WTC11 (cell line): Measurements from ENCODE around the gene TBRG4. TPM values are rescaled to one million over a fixed set of nuclear protein-coding genes. Genes with fewer than 3 reads are reported as not detected.

Experiments
- ATAC-seq: fragments of 200-7000 bp; cut with Tn5 transposase; 2 replicates; pipeline ENCODE4 v1.10.0; 2021; ENCODE audit warnings: mild to moderate bottlenecking, moderate library complexity
- CTCF ChIA-PET: fragments of 300-600 bp; sonication (Branson Sonifier 250); formaldehyde crosslinking; loops from one replicate; lab custom pipeline; 2021; ENCODE audit warnings: antibody characterized with exemption; lab: Charles Lee
- POLR2A ChIA-PET: fragments of 350-600 bp; sonication (Branson Sonifier 250); formaldehyde crosslinking; loops from one replicate; lab custom pipeline; 2021; ENCODE audit warnings: antibody characterized with exemption; lab: Charles Lee
- DNase-seq: peaks from one replicate; pipeline ENCODE4 v3.0.0; 2021; ENCODE audit warnings: low spot score
- H3K27ac Mint-ChIP-seq: 2 replicates; pipeline ENCODE4 v1.8.0; 2021; ENCODE audit warnings: mixed read lengths
- H3K27me3 Mint-ChIP-seq: 2 replicates; pipeline ENCODE4 v1.8.0; 2021; ENCODE audit warnings: low read depth, mild to moderate bottlenecking, moderate library complexity, mixed read lengths
- H3K36me3 Mint-ChIP-seq: 2 replicates; pipeline ENCODE4 v1.8.0; 2021; ENCODE audit warnings: mixed read lengths
- H3K4me1 Mint-ChIP-seq: 2 replicates; pipeline ENCODE4 v1.8.0; 2022; ENCODE audit warnings: mixed read lengths
- H3K4me3 Mint-ChIP-seq: 2 replicates; pipeline ENCODE4 v1.8.0; 2021; ENCODE audit warnings: mild to moderate bottlenecking, moderate library complexity, mixed read lengths
- H3K9me3 Mint-ChIP-seq: 2 replicates; pipeline ENCODE4 v1.8.0; 2021; ENCODE audit warnings: mixed read lengths
- ATF1 ChIP-seq: sonication (generic); formaldehyde crosslinking; IDR thresholded peaks from 2 replicates; pipeline ENCODE4 v1.8.1; 2023; ENCODE audit warnings: mild to moderate bottlenecking, moderate library complexity, missing genetic modification reagents
- CBFB ChIP-seq: sonication (generic); formaldehyde crosslinking; IDR thresholded peaks from 2 replicates; pipeline ENCODE4 v1.8.1; 2022; ENCODE audit warnings: mild to moderate bottlenecking, low read depth, missing genetic modification reagents
- CREB1 ChIP-seq: sonication (generic); formaldehyde crosslinking; IDR thresholded peaks from 2 replicates; pipeline ENCODE4 v1.8.0; 2023; ENCODE audit warnings: mild to moderate bottlenecking, missing genetic modification reagents
- ESRRA ChIP-seq: sonication (generic); formaldehyde crosslinking; IDR thresholded peaks from 2 replicates; pipeline ENCODE4 v1.8.1; 2022; ENCODE audit warnings: mild to moderate bottlenecking, missing genetic modification reagents, borderline replicate concordance
- ETV6 ChIP-seq: sonication (generic); formaldehyde crosslinking; IDR thresholded peaks from 2 replicates; pipeline ENCODE4 v1.8.1; 2022; ENCODE audit warnings: mild to moderate bottlenecking, missing genetic modification reagents
- FOXJ3 ChIP-seq: sonication (generic); formaldehyde crosslinking; IDR thresholded peaks from 2 replicates; pipeline ENCODE4 v1.9.0; 2021; ENCODE audit warnings: missing genetic modification reagents, mild to moderate bottlenecking, borderline replicate concordance
- IRF2 ChIP-seq: sonication (generic); formaldehyde crosslinking; IDR thresholded peaks from 2 replicates; pipeline ENCODE4 v1.8.0; 2022; ENCODE audit warnings: low read depth, missing genetic modification reagents, borderline replicate concordance
- JUN ChIP-seq: sonication (generic); formaldehyde crosslinking; IDR thresholded peaks from 2 replicates; pipeline ENCODE4 v1.8.0; 2023; ENCODE audit warnings: mild to moderate bottlenecking, missing genetic modification reagents
- NFATC4 ChIP-seq: fragments of 250-450 bp; sonication (Bioruptor Pico); IDR thresholded peaks from 2 replicates; pipeline ENCODE4 v1.9.0; 2021; ENCODE audit warnings: mild to moderate bottlenecking
- NFE2L1 ChIP-seq: sonication (generic); formaldehyde crosslinking; IDR thresholded peaks from 2 replicates; pipeline ENCODE4 v1.8.1; 2023; ENCODE audit warnings: missing genetic modification reagents
- NR2C2 ChIP-seq: sonication (generic); formaldehyde crosslinking; IDR thresholded peaks from 2 replicates; pipeline ENCODE4 v1.8.0; 2022; ENCODE audit warnings: mild to moderate bottlenecking, missing genetic modification reagents
- NR3C1 ChIP-seq: sonication (generic); formaldehyde crosslinking; conservative IDR thresholded peaks from 2 replicates; pipeline ENCODE4 v1.8.1; 2023; ENCODE audit warnings: low read depth, mild to moderate bottlenecking, missing genetic modification reagents
- OVOL2 ChIP-seq: fragments of 250-450 bp; sonication (Bioruptor Pico); IDR thresholded peaks from 2 replicates; pipeline ENCODE4 v1.9.0; 2021; ENCODE audit warnings: mild to moderate bottlenecking, borderline replicate concordance
- SMAD3 ChIP-seq: sonication (generic); formaldehyde crosslinking; IDR thresholded peaks from 2 replicates; pipeline ENCODE4 v1.8.0; 2022; ENCODE audit warnings: missing genetic modification reagents, mild to moderate bottlenecking, borderline replicate concordance
- SMAD4 ChIP-seq: sonication (generic); formaldehyde crosslinking; IDR thresholded peaks from 2 replicates; pipeline ENCODE4 v1.8.0; 2022; ENCODE audit warnings: mild to moderate bottlenecking, missing genetic modification reagents
- TP53 ChIP-seq: sonication (generic); formaldehyde crosslinking; IDR thresholded peaks from 2 replicates; pipeline ENCODE4 v1.8.1; 2023; ENCODE audit warnings: mild to moderate bottlenecking, missing genetic modification reagents
- ZNF232 ChIP-seq: sonication (generic); formaldehyde crosslinking; IDR thresholded peaks from 2 replicates; pipeline ENCODE4 v1.8.0; 2022; ENCODE audit warnings: mild to moderate bottlenecking, missing genetic modification reagents
- ZNF416 ChIP-seq: fragments of 250-450 bp; sonication (Bioruptor Pico); IDR thresholded peaks from 2 replicates; pipeline ENCODE4 v1.9.0; 2021; ENCODE audit warnings: mild to moderate bottlenecking, inconsistent platforms
- total RNA-seq: library from RNA; stranded (reverse); gene quantifications from 3 replicates; pipeline ENCODE4 v1.2.3, GENCODE V29; 2021
- TF ChIP-seq, protein P1 (sequence below): sonication (generic); formaldehyde crosslinking; IDR thresholded peaks from 2 replicates; pipeline ENCODE4 v1.8.0; 2022; ENCODE audit warnings: missing genetic modification reagents
- TF ChIP-seq, protein P2 (sequence below): sonication (generic); formaldehyde crosslinking; IDR thresholded peaks from 2 replicates; pipeline ENCODE4 v1.8.1; 2022; ENCODE audit warnings: low read depth, missing genetic modification reagents, borderline replicate concordance
- TF ChIP-seq, protein P3 (sequence below): sonication (generic); formaldehyde crosslinking; IDR thresholded peaks from 2 replicates; pipeline ENCODE4 v1.8.1; 2022; ENCODE audit warnings: low read depth, mild to moderate bottlenecking, moderate library complexity, missing genetic modification reagents, borderline replicate concordance
- TF ChIP-seq, protein P4 (sequence below): sonication (generic); formaldehyde crosslinking; conservative IDR thresholded peaks from 2 replicates; pipeline ENCODE4 v1.8.1; 2022; ENCODE audit warnings: mild to moderate bottlenecking, missing genetic modification reagents
- TF ChIP-seq, protein P5 (sequence below): sonication (generic); formaldehyde crosslinking; IDR thresholded peaks from 2 replicates; pipeline ENCODE4 v1.8.0; 2022; ENCODE audit warnings: mild to moderate bottlenecking, missing genetic modification reagents
- TF ChIP-seq, protein P6 (sequence below): fragments of 250-450 bp; sonication (Bioruptor Pico); IDR thresholded peaks from 2 replicates; pipeline ENCODE4 v1.9.0; 2021; ENCODE audit warnings: mild to moderate bottlenecking

TBRG4 gene
- total RNA-seq, 1 experiment from 2014 or later = 167 TPM

DNA sequence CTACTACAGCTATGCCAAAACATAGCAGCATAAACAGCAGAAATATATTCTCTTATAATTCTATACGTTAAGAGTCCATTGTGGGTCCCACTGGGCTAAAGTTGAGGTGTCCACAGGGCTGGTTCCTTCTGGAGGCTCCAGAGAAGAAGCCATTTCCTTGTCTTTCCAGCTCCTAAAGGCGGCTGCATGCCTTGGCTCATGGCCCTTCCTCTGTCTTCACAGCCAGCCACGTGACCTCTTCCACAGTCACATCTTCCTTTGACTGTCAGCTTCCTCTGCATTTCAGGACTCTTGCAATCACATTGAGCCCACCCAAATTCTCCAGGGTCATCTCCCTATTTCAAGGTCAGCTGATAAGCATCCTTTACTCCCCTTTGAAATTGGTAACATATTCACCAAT is 40.0 kb downstream of the TBRG4 start (continued):
- TF ChIP-seq, protein P1, sequence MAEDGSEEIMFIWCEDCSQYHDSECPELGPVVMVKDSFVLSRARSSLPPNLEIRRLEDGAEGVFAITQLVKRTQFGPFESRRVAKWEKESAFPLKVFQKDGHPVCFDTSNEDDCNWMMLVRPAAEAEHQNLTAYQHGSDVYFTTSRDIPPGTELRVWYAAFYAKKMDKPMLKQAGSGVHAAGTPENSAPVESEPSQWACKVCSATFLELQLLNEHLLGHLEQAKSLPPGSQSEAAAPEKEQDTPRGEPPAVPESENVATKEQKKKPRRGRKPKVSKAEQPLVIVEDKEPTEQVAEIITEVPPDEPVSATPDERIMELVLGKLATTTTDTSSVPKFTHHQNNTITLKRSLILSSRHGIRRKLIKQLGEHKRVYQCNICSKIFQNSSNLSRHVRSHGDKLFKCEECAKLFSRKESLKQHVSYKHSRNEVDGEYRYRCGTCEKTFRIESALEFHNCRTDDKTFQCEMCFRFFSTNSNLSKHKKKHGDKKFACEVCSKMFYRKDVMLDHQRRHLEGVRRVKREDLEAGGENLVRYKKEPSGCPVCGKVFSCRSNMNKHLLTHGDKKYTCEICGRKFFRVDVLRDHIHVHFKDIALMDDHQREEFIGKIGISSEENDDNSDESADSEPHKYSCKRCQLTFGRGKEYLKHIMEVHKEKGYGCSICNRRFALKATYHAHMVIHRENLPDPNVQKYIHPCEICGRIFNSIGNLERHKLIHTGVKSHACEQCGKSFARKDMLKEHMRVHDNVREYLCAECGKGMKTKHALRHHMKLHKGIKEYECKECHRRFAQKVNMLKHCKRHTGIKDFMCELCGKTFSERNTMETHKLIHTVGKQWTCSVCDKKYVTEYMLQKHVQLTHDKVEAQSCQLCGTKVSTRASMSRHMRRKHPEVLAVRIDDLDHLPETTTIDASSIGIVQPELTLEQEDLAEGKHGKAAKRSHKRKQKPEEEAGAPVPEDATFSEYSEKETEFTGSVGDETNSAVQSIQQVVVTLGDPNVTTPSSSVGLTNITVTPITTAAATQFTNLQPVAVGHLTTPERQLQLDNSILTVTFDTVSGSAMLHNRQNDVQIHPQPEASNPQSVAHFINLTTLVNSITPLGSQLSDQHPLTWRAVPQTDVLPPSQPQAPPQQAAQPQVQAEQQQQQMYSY (CRISPR knock-in tag) = no peak
- TF ChIP-seq, protein P2, sequence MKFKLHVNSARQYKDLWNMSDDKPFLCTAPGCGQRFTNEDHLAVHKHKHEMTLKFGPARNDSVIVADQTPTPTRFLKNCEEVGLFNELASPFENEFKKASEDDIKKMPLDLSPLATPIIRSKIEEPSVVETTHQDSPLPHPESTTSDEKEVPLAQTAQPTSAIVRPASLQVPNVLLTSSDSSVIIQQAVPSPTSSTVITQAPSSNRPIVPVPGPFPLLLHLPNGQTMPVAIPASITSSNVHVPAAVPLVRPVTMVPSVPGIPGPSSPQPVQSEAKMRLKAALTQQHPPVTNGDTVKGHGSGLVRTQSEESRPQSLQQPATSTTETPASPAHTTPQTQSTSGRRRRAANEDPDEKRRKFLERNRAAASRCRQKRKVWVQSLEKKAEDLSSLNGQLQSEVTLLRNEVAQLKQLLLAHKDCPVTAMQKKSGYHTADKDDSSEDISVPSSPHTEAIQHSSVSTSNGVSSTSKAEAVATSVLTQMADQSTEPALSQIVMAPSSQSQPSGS (CRISPR knock-in tag) = no peak
- TF ChIP-seq SMAD4 (CRISPR knock-in tag) (no peak), ESRRA (CRISPR knock-in tag) (no peak), OVOL2 (CRISPR knock-in tag) (no peak), CBFB (no peak), IRF2 (CRISPR knock-in tag) (no peak), NR3C1 (CRISPR knock-in tag) (no peak)

DNA sequence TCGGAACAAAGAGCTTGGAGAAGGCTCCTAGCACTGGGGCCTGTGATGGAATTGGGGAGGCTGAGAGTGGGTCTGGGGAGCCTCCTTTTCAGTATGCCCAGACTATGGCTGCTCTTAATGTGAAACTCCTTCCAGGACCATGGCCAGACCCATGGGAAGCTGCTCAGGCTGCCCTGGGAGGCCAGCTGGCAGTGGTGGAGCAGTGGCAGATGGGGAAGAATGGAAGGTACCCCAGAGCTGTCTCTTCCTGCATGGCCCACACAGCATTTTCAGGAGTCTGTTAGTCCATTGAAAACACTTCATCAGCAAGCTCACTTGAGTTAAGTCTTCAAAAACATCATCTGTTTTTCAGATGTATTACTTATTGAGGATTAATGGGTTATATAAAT is 41.2 kb downstream of the TBRG4 start:
- H3K27ac Mint-ChIP-seq = no peak overlapping the region
- no peaks in the 10 kb centered on the region for H3K27me3 Mint-ChIP-seq
- H3K4me3 Mint-ChIP-seq = no peak overlapping the region
- ATAC-seq (no peak), DNase-seq (no peak)
- ChIA-PET POLR2A (no interaction called here), CTCF (interaction anchor here (1.3 to 5.1 kb wide), 3 partner anchors 22 to 97 kb away, joined by 3 to 35 read pairs (median 8); no protein-coding TSS in a partner anchor)
- no peaks in the 10 kb centered on the region for H3K4me1 Mint-ChIP-seq
- H3K9me3 Mint-ChIP-seq = no peaks in the 10 kb centered on the region
- peaks cover 13% of the 10 kb centered on the region for H3K36me3 Mint-ChIP-seq
- TF ChIP-seq FOXJ3 (CRISPR knock-in tag) (no peak), NR2C2 (CRISPR knock-in tag) (no peak), ETV6 (no peak), CREB1 (no peak), ZNF232 (no peak), ZNF416 (no peak), NFE2L1 (CRISPR knock-in tag) (no peak), ATF1 (no peak), NFATC4 (CRISPR knock-in tag) (no peak), TP53 (no peak), JUN (CRISPR knock-in tag) (no peak), SMAD3 (CRISPR knock-in tag) (no peak)
- TF ChIP-seq, protein P3, sequence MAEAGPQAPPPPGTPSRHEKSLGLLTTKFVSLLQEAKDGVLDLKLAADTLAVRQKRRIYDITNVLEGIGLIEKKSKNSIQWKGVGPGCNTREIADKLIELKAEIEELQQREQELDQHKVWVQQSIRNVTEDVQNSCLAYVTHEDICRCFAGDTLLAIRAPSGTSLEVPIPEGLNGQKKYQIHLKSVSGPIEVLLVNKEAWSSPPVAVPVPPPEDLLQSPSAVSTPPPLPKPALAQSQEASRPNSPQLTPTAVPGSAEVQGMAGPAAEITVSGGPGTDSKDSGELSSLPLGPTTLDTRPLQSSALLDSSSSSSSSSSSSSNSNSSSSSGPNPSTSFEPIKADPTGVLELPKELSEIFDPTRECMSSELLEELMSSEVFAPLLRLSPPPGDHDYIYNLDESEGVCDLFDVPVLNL (CRISPR knock-in tag) = no peak
- TF ChIP-seq, protein P4, sequence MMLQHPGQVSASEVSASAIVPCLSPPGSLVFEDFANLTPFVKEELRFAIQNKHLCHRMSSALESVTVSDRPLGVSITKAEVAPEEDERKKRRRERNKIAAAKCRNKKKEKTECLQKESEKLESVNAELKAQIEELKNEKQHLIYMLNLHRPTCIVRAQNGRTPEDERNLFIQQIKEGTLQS (CRISPR knock-in tag) = no peak
- TF ChIP-seq, protein P2 (CRISPR knock-in tag) = no peak
- TF ChIP-seq, protein P5, sequence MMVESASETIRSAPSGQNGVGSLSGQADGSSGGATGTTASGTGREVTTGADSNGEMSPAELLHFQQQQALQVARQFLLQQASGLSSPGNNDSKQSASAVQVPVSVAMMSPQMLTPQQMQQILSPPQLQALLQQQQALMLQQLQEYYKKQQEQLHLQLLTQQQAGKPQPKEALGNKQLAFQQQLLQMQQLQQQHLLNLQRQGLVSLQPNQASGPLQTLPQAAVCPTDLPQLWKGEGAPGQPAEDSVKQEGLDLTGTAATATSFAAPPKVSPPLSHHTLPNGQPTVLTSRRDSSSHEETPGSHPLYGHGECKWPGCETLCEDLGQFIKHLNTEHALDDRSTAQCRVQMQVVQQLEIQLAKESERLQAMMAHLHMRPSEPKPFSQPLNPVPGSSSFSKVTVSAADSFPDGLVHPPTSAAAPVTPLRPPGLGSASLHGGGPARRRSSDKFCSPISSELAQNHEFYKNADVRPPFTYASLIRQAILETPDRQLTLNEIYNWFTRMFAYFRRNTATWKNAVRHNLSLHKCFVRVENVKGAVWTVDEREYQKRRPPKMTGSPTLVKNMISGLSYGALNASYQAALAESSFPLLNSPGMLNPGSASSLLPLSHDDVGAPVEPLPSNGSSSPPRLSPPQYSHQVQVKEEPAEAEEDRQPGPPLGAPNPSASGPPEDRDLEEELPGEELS = no peak
- TF ChIP-seq, protein P6, sequence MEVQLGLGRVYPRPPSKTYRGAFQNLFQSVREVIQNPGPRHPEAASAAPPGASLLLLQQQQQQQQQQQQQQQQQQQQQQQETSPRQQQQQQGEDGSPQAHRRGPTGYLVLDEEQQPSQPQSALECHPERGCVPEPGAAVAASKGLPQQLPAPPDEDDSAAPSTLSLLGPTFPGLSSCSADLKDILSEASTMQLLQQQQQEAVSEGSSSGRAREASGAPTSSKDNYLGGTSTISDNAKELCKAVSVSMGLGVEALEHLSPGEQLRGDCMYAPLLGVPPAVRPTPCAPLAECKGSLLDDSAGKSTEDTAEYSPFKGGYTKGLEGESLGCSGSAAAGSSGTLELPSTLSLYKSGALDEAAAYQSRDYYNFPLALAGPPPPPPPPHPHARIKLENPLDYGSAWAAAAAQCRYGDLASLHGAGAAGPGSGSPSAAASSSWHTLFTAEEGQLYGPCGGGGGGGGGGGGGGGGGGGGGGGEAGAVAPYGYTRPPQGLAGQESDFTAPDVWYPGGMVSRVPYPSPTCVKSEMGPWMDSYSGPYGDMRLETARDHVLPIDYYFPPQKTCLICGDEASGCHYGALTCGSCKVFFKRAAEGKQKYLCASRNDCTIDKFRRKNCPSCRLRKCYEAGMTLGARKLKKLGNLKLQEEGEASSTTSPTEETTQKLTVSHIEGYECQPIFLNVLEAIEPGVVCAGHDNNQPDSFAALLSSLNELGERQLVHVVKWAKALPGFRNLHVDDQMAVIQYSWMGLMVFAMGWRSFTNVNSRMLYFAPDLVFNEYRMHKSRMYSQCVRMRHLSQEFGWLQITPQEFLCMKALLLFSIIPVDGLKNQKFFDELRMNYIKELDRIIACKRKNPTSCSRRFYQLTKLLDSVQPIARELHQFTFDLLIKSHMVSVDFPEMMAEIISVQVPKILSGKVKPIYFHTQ (CRISPR knock-in tag) = no peak
